HAP-1 (cell line): ENCODE results near the gene RIMBP3C.
"Not testable (repeated sequence)": the region's sequence is repeated elsewhere in the genome, so short reads cannot be mapped to it uniquely, and the experiment has no call there.

Source experiments
- DNase-seq, 2 experiments: peaks; one replicate each; pipeline ENCODE4 v3.0.0-alpha.2; 2016 to 2020; ENCODE audit warnings: low spot score in 2 of 2
- H3K27me3 ChIP-seq: fragments of 250-450 bp; sonication (Bioruptor Pico); 2 replicates; pipeline ENCODE4 v1.5.1; 2020; ENCODE audit warnings: low read depth, mild to moderate bottlenecking, moderate library complexity
- H3K36me3 ChIP-seq: fragments of 250-450 bp; sonication (Bioruptor Pico); replicated peaks from 2 replicates; pipeline ENCODE4 v1.5.1; 2020; ENCODE audit warnings: mild to moderate bottlenecking
- H3K4me1 ChIP-seq: fragments of 250-450 bp; sonication (Bioruptor Pico); 2 replicates; pipeline ENCODE4 v1.5.1; 2020; ENCODE audit warnings: mild to moderate bottlenecking
- H3K4me3 ChIP-seq: fragments of 250-450 bp; sonication (Bioruptor Pico); 2 replicates; pipeline ENCODE4 v1.5.1; 2020; ENCODE audit warnings: mild to moderate bottlenecking, moderate library complexity
- H3K9me3 ChIP-seq: fragments of 250-450 bp; sonication (Bioruptor Pico); 2 replicates; pipeline ENCODE4 v1.5.1; 2020; ENCODE audit warnings: mild to moderate bottlenecking, moderate library complexity
- in situ Hi-C: fragments of 300-500 bp; cut with MboI; formaldehyde crosslinking; loops from 3 replicates; pipeline ENCODE4 v1.14.3; 2020; ENCODE audit warnings: low sequenced_read_pairs, inconsistent platforms, mixed read lengths

Gene RIMBP3C

GRCh38 chr22:21564411-21564810 lies 13.2 kb upstream of the RIMBP3C start:
- in situ Hi-C loops, result no loop called here
- peaks cover 6% of the 10 kb centered on the region; the same call in 1 of the 2 replicates for H3K36me3 ChIP-seq
- peaks cover 1% of the 10 kb centered on the region; the same call in 1 of the 2 replicates for H3K4me1 ChIP-seq
- H3K27me3 ChIP-seq, result no peaks in the 10 kb centered on the region
- no peak overlapping the region for H3K4me3 ChIP-seq
- DNase-seq, result no peak
- H3K9me3 ChIP-seq, result no peaks in the 10 kb centered on the region

GRCh38 chr22:21563912-21564311 lies 12.7 kb upstream of the RIMBP3C start:
- in situ Hi-C loops, result no loop called here
- DNase-seq, result no peak
- Histone ChIP-seq H3K27me3 (no peaks in the 10 kb centered on the region), H3K4me3 (no peak overlapping the region), H3K36me3 (peaks cover 6% of the 10 kb centered on the region; the same call in 1 of the 2 replicates), H3K9me3 (no peaks in the 10 kb centered on the region), H3K4me1 (no peaks in the 10 kb centered on the region)

- H3K36me3 ChIP-seq, DNase-seq, H3K27me3 ChIP-seq, H3K9me3 ChIP-seq, H3K4me1 ChIP-seq, in situ Hi-C loops, H3K4me3 ChIP-seq: not testable (repeated sequence)
These were observed 9.4 kb upstream of the RIMBP3C start for GRCh38 chr22:21560657-21561056.

GRCh38 chr22:21559345-21560125 lies 8.3 kb upstream of the RIMBP3C start:
- DNase-seq, H3K4me1 ChIP-seq, H3K36me3 ChIP-seq, H3K4me3 ChIP-seq, in situ Hi-C loops, H3K27me3 ChIP-seq, H3K9me3 ChIP-seq: not testable (repeated sequence)

GRCh38 chr22:21550678-21551047 lies 598 bp downstream of the RIMBP3C start:
- in situ Hi-C loops, H3K27me3 ChIP-seq, H3K36me3 ChIP-seq, DNase-seq, H3K4me3 ChIP-seq, H3K4me1 ChIP-seq, H3K9me3 ChIP-seq: not testable (repeated sequence)

- H3K36me3 ChIP-seq, in situ Hi-C loops, H3K4me1 ChIP-seq, DNase-seq, H3K27me3 ChIP-seq, H3K9me3 ChIP-seq, H3K4me3 ChIP-seq: not testable (repeated sequence)
These were observed 1.1 kb downstream of the RIMBP3C start for GRCh38 chr22:21550008-21550677.

GRCh38 chr22:21549558-21549957 lies 1.7 kb downstream of the RIMBP3C start:
- H3K9me3 ChIP-seq, H3K27me3 ChIP-seq, H3K4me3 ChIP-seq, H3K4me1 ChIP-seq, DNase-seq, in situ Hi-C loops, H3K36me3 ChIP-seq: not testable (repeated sequence)

GRCh38 chr22:21544432-21545322 lies 6.6 kb downstream of the RIMBP3C start:
- H3K4me3 ChIP-seq, H3K4me1 ChIP-seq, H3K36me3 ChIP-seq, in situ Hi-C loops, H3K9me3 ChIP-seq, DNase-seq, H3K27me3 ChIP-seq: not testable (repeated sequence)

GRCh38 chr22:21539862-21540261 lies 11.4 kb downstream of the RIMBP3C start:
- H3K4me1 ChIP-seq, DNase-seq, H3K27me3 ChIP-seq, H3K36me3 ChIP-seq, H3K9me3 ChIP-seq, H3K4me3 ChIP-seq, in situ Hi-C loops: not testable (repeated sequence)

- H3K4me3 ChIP-seq, H3K36me3 ChIP-seq, H3K9me3 ChIP-seq, H3K27me3 ChIP-seq, H3K4me1 ChIP-seq, in situ Hi-C loops, DNase-seq: not testable (repeated sequence)
These were observed 18.2 kb downstream of the RIMBP3C start for GRCh38 chr22:21532863-21533648.

- in situ Hi-C loops, result not testable (repeated sequence)
These were observed 19.7 kb downstream of the RIMBP3C start for GRCh38 chr22:21531525-21531924.

GRCh38 chr22:21526705-21527500 lies 24.4 kb downstream of the RIMBP3C start:
- H3K9me3 ChIP-seq, H3K36me3 ChIP-seq, H3K27me3 ChIP-seq, H3K4me1 ChIP-seq, H3K4me3 ChIP-seq, DNase-seq, in situ Hi-C loops: not testable (repeated sequence)

More at GRCh38 chr22:21531525-21531924, 19.7 kb downstream of the RIMBP3C start:
- H3K4me3 ChIP-seq, H3K9me3 ChIP-seq, DNase-seq, H3K4me1 ChIP-seq, H3K36me3 ChIP-seq, H3K27me3 ChIP-seq: not testable (repeated sequence)
